Naive thymus-derived CD4-positive, alpha-beta T cell (primary cell): ENCODE data around the gene PTGR2. TPM values are rescaled to one million over a fixed set of nuclear protein-coding genes. Genes with fewer than 3 reads are reported as not detected.

Experiments used
- ATAC-seq: fragments of 150-1000 bp; cut with Tn5 transposase; 2 replicates; pipeline ENCODE4 v1.10.0; 2021; ENCODE audit warnings: mild to moderate bottlenecking, moderate library complexity
- CTCF ChIA-PET: fragments of 350-600 bp; sonication (Branson Sonifier 250); formaldehyde crosslinking; loops from one replicate; lab custom pipeline; 2021; ENCODE audit warnings: antibody characterized with exemption; lab: Charles Lee
- POLR2A ChIA-PET: fragments of 350-600 bp; sonication (Branson Sonifier 250); formaldehyde crosslinking; loops from one replicate; lab custom pipeline; 2021; ENCODE audit warnings: antibody characterized with exemption, inconsistent platforms; lab: Charles Lee
- DNase-seq, 9 donors: peaks; one replicate each; pipeline versions ENCODE4 v3.0.0 to v3.0.0-alpha.2; 2020 to 2022; ENCODE audit warnings: mixed read lengths in 1 of 9
- H3K27ac ChIP-seq: one replicate; pipeline ENCODE4 v1.7.0; 2013; ENCODE audit warnings: mild to moderate bottlenecking, low read depth, low read length, moderate library complexity
- H3K27me3 ChIP-seq, 2 donors: one replicate each; pipeline ENCODE4 v1.7.0; 2013; ENCODE audit warnings: low read length in 2 of 2, mild to moderate bottlenecking in 2 of 2, moderate library complexity in 2 of 2; ENCODE audit not compliant: control insufficient read depth in 2 of 2, insufficient read depth in 2 of 2
- H3K36me3 ChIP-seq, 3 experiments: 1 replicate in 2 of 3; 2 replicates in 1 of 3; pipeline ENCODE4 v1.7.0; 2013; ENCODE audit warnings: low read length in 3 of 3, mild to moderate bottlenecking in 3 of 3, moderate library complexity in 1 of 3; ENCODE audit not compliant: insufficient read depth in 3 of 3, control insufficient read depth in 2 of 3
- H3K4me1 ChIP-seq, 2 donors: one replicate each; pipeline ENCODE4 v1.7.0; 2013; ENCODE audit warnings: low read length in 2 of 2, mild to moderate bottlenecking in 2 of 2, moderate library complexity in 1 of 2; ENCODE audit not compliant: control insufficient read depth in 2 of 2, insufficient read depth in 2 of 2
- H3K4me3 ChIP-seq: 2 replicates; pipeline ENCODE4 v1.7.0; 2013; ENCODE audit warnings: mild to moderate bottlenecking, low read length
- H3K9me3 ChIP-seq, 3 experiments: 1 replicate in 2 of 3; 2 replicates in 1 of 3; pipeline ENCODE4 v1.7.0; 2013; ENCODE audit warnings: low read length in 3 of 3; ENCODE audit not compliant: control insufficient read depth in 2 of 3
- H3K27ac Mint-ChIP-seq, 9 donors: one replicate each; pipeline ENCODE4 v1.8.0; 2020 to 2022; ENCODE audit warnings: mixed read lengths in 9 of 9, mild to moderate bottlenecking in 8 of 9, moderate library complexity in 5 of 9, inconsistent platforms in 2 of 9
- H3K27me3 Mint-ChIP-seq, 5 donors: one replicate each; pipeline ENCODE4 v1.8.0; 2021 to 2022; ENCODE audit warnings: mixed read lengths in 5 of 5, mild to moderate bottlenecking in 1 of 5
- H3K36me3 Mint-ChIP-seq, 5 donors: one replicate each; pipeline ENCODE4 v1.8.0; 2020 to 2022; ENCODE audit warnings: mixed read lengths in 5 of 5, mild to moderate bottlenecking in 3 of 5, inconsistent platforms in 1 of 5
- H3K4me1 Mint-ChIP-seq, 7 donors: one replicate each; pipeline ENCODE4 v1.8.0; 2020 to 2022; ENCODE audit warnings: mixed read lengths in 7 of 7, mild to moderate bottlenecking in 3 of 7, inconsistent platforms in 1 of 7
- H3K4me3 Mint-ChIP-seq, 10 donors: one replicate each; pipeline ENCODE4 v1.8.0; 2020 to 2022; ENCODE audit warnings: mild to moderate bottlenecking in 10 of 10, mixed read lengths in 10 of 10, moderate library complexity in 6 of 10, inconsistent platforms in 2 of 10
- H3K9me3 Mint-ChIP-seq, 11 donors: one replicate each; pipeline ENCODE4 v1.8.0; 2020 to 2022; ENCODE audit warnings: mixed read lengths in 11 of 11, mild to moderate bottlenecking in 4 of 11, inconsistent platforms in 1 of 11, moderate library complexity in 1 of 11
- intact Hi-C, 2 donors: fragments of 100-400 bp; cut with micrococcal nuclease; formaldehyde crosslinking; loops; one replicate each; pipeline ENCODE4 v1.15.1; 2023
- polyA plus RNA-seq, 2 donors: library from polyadenylated mRNA; unstranded; fragments of 300-500 nt; fragmentation: Illumina TruSeq; gene quantifications; one replicate each; pipeline ENCODE4 v1.2.3, GENCODE V29; 2021
- total RNA-seq, 6 experiments: library from RNA in 5 of 6; stranded (reverse) in 5 of 6; gene quantifications; 1 replicate in 5 of 6; 2 replicates in 1 of 6; pipeline ENCODE4 v1.2.3 and lab custom pipeline; 2021 to 2026

Gene PTGR2
- total and polyA plus RNA-seq, 7 experiments from 2014 or later = 1.2 to 7.9 (median 3.4) TPM

DNA sequence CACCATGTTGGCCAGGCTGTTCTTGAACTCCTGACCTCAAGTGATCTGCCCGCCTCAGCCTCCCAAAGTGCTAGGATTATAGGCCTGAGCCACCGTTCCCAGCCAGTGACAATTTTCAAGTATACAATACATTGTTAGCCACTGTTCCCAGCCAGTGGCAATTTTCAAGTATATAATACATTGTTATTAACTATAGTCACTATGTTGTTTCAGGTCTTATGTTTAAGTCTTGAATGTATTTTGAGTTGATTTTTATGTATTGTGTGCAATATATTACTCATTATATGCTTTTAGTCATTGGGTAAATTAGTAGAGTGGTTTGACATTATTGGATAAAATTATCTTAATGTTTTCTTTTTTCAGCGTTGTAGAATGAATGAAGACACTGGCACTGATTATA lies 22.0 kb downstream of the PTGR2 start:
- no peaks in the 10 kb centered on the region for H3K27me3 ChIP-seq
- H3K4me1 ChIP-seq = no peaks in the 10 kb centered on the region
- no peak overlapping the region for H3K27ac ChIP-seq
- intact Hi-C loops = no loop called here
- ATAC-seq (no peak), DNase-seq (no peak)
- Mint-ChIP-seq H3K4me1 (peaks cover 0 to 3% (median 0%) of the 10 kb centered on the region in 7 donors), H3K9me3 (no peaks in the 10 kb centered on the region), H3K4me3 (no peak overlapping the region), H3K27me3 (peaks cover 0 to 2% (median 0%) of the 10 kb centered on the region in 5 donors), H3K36me3 (peaks cover 0 to 20% (median 4%) of the 10 kb centered on the region in 5 donors), H3K27ac (no peak overlapping the region)
- POLR2A ChIA-PET = no interaction called here
- H3K4me3 ChIP-seq = no peak overlapping the region
- CTCF ChIA-PET = no interaction called here
- H3K9me3 ChIP-seq = no peaks in the 10 kb centered on the region
- no peaks in the 10 kb centered on the region for H3K36me3 ChIP-seq

GRCh38 chr14:73877790-73878189 lies 26.2 kb downstream of the PTGR2 start:
- intact Hi-C loops = no loop called here
- H3K27me3 ChIP-seq = no peaks in the 10 kb centered on the region
- ChIA-PET POLR2A (no interaction called here), CTCF (no interaction called here)
- Mint-ChIP-seq H3K36me3 (peaks cover 0 to 9% (median 4%) of the 10 kb centered on the region in 5 donors), H3K4me1 (no peaks in the 10 kb centered on the region), H3K4me3 (no peak overlapping the region), H3K27ac (no peak overlapping the region), H3K9me3 (no peaks in the 10 kb centered on the region), H3K27me3 (no peaks in the 10 kb centered on the region)
- DNase-seq (no peak), ATAC-seq (no peak)
- H3K9me3 ChIP-seq = no peaks in the 10 kb centered on the region
- no peaks in the 10 kb centered on the region for H3K36me3 ChIP-seq
- H3K27ac ChIP-seq = no peak overlapping the region
- H3K4me1 ChIP-seq = no peaks in the 10 kb centered on the region
- no peak overlapping the region for H3K4me3 ChIP-seq

DNA sequence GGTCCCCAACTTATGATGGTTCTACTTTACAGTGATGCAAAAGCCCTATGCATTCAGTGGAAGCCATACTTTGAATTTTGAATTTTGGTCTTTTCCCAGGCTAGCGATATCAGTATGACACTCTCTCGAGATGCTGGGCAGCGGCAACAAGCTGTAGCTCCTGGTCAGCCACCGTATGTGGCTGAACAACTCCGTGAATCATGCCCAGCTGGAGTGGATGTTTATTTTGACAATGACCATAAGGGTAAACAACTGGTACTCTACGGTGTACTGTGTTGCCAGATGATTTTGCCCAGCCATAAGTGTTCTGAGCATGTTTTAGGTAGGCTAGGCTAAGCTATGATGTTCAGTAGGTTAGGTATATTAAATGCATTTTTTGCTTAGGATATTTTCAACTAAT lies 26.8 kb downstream of the PTGR2 start:
- H3K4me3 Mint-ChIP-seq = no peak overlapping the region
- no peaks in the 10 kb centered on the region for H3K9me3 Mint-ChIP-seq
- Histone ChIP-seq H3K4me3 (no peak overlapping the region), H3K36me3 (no peaks in the 10 kb centered on the region), H3K4me1 (no peaks in the 10 kb centered on the region), H3K9me3 (no peaks in the 10 kb centered on the region), H3K27ac (no peak overlapping the region), H3K27me3 (no peaks in the 10 kb centered on the region)
- DNase-seq = no peak
- ChIA-PET POLR2A (no interaction called here), CTCF (no interaction called here)
- H3K27ac Mint-ChIP-seq = no peak overlapping the region
- peaks cover 0 to 9% (median 4%) of the 10 kb centered on the region in 5 donors for H3K36me3 Mint-ChIP-seq
- H3K27me3 Mint-ChIP-seq = no peaks in the 10 kb centered on the region
- no peaks in the 10 kb centered on the region for H3K4me1 Mint-ChIP-seq
- intact Hi-C loops = no loop called here
- ATAC-seq = no peak

DNA sequence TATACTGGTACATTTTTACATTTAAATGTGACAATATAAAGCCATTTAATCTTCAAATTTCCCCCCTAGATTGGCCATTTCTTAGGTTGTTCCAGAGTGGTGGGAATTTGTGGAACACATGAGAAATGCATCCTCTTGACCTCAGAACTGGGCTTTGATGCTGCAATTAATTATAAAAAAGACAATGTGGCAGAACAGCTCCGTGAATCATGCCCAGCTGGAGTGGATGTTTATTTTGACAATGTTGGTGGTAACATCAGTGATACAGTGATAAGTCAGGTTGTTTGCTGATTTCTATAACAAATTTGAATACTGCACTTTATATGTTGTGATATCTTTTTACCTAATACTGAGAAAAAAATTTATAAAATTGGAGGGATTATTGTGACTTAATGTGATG lies 27.4 kb downstream of the PTGR2 start:
- no peak for ATAC-seq
- peaks cover 0 to 6% (median 4%) of the 10 kb centered on the region in 5 donors for H3K36me3 Mint-ChIP-seq
- DNase-seq = no peak
- no peak overlapping the region for H3K27ac ChIP-seq
- no peaks in the 10 kb centered on the region for H3K4me1 ChIP-seq
- H3K4me3 Mint-ChIP-seq = no peak overlapping the region
- POLR2A ChIA-PET = no interaction called here
- H3K9me3 Mint-ChIP-seq = no peaks in the 10 kb centered on the region
- H3K27me3 Mint-ChIP-seq = no peaks in the 10 kb centered on the region
- H3K4me3 ChIP-seq = no peak overlapping the region
- no peaks in the 10 kb centered on the region for H3K4me1 Mint-ChIP-seq
- CTCF ChIA-PET = no interaction called here
- H3K36me3 ChIP-seq = no peaks in the 10 kb centered on the region
- intact Hi-C loops = no loop called here
- H3K9me3 ChIP-seq = no peaks in the 10 kb centered on the region
- H3K27me3 ChIP-seq = no peaks in the 10 kb centered on the region
- no peak overlapping the region for H3K27ac Mint-ChIP-seq

DNA sequence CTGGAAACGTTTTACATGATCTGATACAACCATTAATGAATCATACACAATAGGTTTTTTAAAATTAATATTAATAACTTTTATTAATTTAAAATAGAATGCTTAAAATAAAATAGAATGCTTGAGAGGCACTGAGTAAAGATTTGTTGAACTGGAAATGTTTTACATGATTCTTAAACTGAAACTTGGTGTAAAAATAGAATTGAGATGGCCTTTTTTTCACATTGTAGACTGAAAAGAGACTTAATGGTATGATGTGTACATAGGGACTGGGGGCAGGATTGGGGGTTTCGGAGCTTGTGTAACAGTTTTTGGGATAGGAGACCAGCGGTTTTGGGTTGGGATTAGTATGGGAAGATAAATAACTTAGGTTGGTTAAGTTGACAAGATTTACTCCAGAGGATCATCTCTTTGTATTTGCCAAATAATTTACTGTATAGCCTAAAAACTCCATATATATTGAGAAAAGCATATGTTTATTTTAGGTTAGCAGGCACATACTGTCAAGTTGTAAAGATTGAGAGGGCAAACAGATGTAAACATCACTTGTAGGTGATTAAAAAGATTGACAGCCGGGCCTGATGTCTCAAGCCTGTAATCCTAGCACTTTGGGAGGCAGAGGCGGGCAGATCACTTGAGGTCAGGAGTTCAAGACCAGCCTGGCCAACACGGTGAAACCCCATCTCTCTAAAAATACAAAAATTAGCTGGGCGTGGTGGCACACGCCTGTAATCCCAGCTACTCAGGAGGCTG lies 33.0 kb downstream of the PTGR2 start:
- no peak overlapping the region for H3K4me3 ChIP-seq
- Mint-ChIP-seq H3K27me3 (no peaks in the 10 kb centered on the region), H3K27ac (peak overlapping the region; percentile 37 to 99 (median 79)), H3K9me3 (no peaks in the 10 kb centered on the region), H3K4me3 (peak overlapping the region; percentile 51 to 98 (median 94)), H3K36me3 (peaks cover 0 to 1% (median 0%) of the 10 kb centered on the region in 5 donors), H3K4me1 (peaks cover 24 to 47% (median 42%) of the 10 kb centered on the region in 7 donors)
- no peak overlapping the region for H3K27ac ChIP-seq
- ATAC-seq (no peak), DNase-seq (no peak)
- peaks cover 17 to 22% of the 10 kb centered on the region in 2 donors for H3K4me1 ChIP-seq
- intact Hi-C loops = loop anchor here (5.0 to 10.0 kb wide), 2 partner anchors 153 to 390 kb away; partner anchors contain the start of gene RIOX1 (in 1 of the 2)
- CTCF ChIA-PET = no interaction called here
- no peaks in the 10 kb centered on the region for H3K27me3 ChIP-seq
- POLR2A ChIA-PET = interaction anchor here (1.5 kb wide), 1 partner anchor 68 kb away, joined by 3 read pairs; no protein-coding TSS in a partner anchor
- no peaks in the 10 kb centered on the region for H3K36me3 ChIP-seq
- H3K9me3 ChIP-seq = no peaks in the 10 kb centered on the region

- H3K27ac Mint-ChIP-seq = peak within 1 kb of the TSS; percentile 64 to 100 (median 99)
- peak within 1 kb of the TSS; percentile 82 for H3K4me3 ChIP-seq
These were observed 35.1 kb downstream of the PTGR2 start, which contains the start of gene ZNF410 for GRCh38 chr14:73886449-73887317. Gene ZNF410 (plus strand): TSS chr14:73886859. CDS start chr14:73892176, 5,317 bp downstream.

More at GRCh38 chr14:73886449-73887317, 35.1 kb downstream of the PTGR2 start, which contains the start of gene ZNF410:
- peak within 1 kb of the TSS; percentile 90 to 99 (median 98) for H3K4me3 Mint-ChIP-seq
- ChIA-PET POLR2A (interaction anchor here (0.6 to 2.0 kb wide), 11 partner anchors 9 to 880 kb away, joined by 3 to 10 read pairs (median 3); partner anchors contain the start of genes ALDH6A1, COQ6, FAM161B and PTGR2), CTCF (interaction anchor here (0.5 to 0.6 kb wide), 2 partner anchors 21 to 35 kb away, joined by 3 to 5 read pairs; no protein-coding TSS in a partner anchor)
- no peaks in the 10 kb centered on the region for H3K9me3 Mint-ChIP-seq
- ATAC-seq = peak; percentile 99
- Histone ChIP-seq H3K36me3 (no peaks in the 10 kb centered on the region), H3K27ac (peak within 1 kb of the TSS; percentile 97), H3K4me1 (peaks cover 17 to 22% of the 10 kb centered on the region in 2 donors), H3K27me3 (no peaks in the 10 kb centered on the region), H3K9me3 (no peaks in the 10 kb centered on the region)
- intact Hi-C loops = loop anchor here (1.0 to 10.0 kb wide), 13 partner anchors 34 to 417 kb away; partner anchors contain the start of genes ALDH6A1 (in 2 of the 2), BBOF1 (in 2 of the 2), COQ6 (in 2 of the 2) and ENTPD5 (in 2 of the 2)
- peaks cover 24 to 56% (median 47%) of the 10 kb centered on the region in 7 donors for H3K4me1 Mint-ChIP-seq
- peaks cover 0 to 3% (median under 1%) of the 10 kb centered on the region in 5 donors for H3K36me3 Mint-ChIP-seq
- no peaks in the 10 kb centered on the region for H3K27me3 Mint-ChIP-seq
- DNase-seq = peak; percentile 74 to 94 (median 83)
